CD4-positive, alpha-beta memory T cell (primary cell): ENCODE measurements around the gene GHRL. TPM values are rescaled to one million over a fixed set of nuclear protein-coding genes. Genes with fewer than 3 reads are reported as not detected.
"Not testable (repeated sequence)": the region's sequence is repeated elsewhere in the genome, so short reads cannot be mapped to it uniquely, and the experiment has no call there.

ENCODE experiments used
- CTCF ChIA-PET: fragments of 350-600 bp; sonication (Branson Sonifier 250); formaldehyde crosslinking; loops from one replicate; lab custom pipeline; 2021; ENCODE audit warnings: inconsistent platforms; ENCODE audit not compliant: partially characterized antibody; lab: Charles Lee
- POLR2A ChIA-PET: fragments of 350-600 bp; sonication (Branson Sonifier 250); formaldehyde crosslinking; loops from one replicate; lab custom pipeline; 2021; ENCODE audit not compliant: partially characterized antibody; lab: Charles Lee
- DNase-seq, 5 donors: peaks; one replicate each; pipeline versions ENCODE4 v3.0.0 to v3.0.0-alpha.2; 2020 to 2022; ENCODE audit warnings: mixed read lengths in 1 of 5
- H3K27ac ChIP-seq: one replicate; pipeline ENCODE4 v1.7.0; 2013; ENCODE audit warnings: low read depth, low read length
- H3K27me3 ChIP-seq: 2 replicates; pipeline ENCODE4 v1.7.0; 2013; ENCODE audit warnings: mild to moderate bottlenecking, low read length, moderate library complexity; ENCODE audit not compliant: insufficient read depth
- H3K36me3 ChIP-seq: 2 replicates; pipeline ENCODE4 v1.7.0; 2013; ENCODE audit warnings: mild to moderate bottlenecking, low read length, moderate library complexity; ENCODE audit not compliant: insufficient read depth
- H3K4me1 ChIP-seq: 2 replicates; pipeline ENCODE4 v1.7.0; 2013; ENCODE audit warnings: mild to moderate bottlenecking, low read length, moderate library complexity; ENCODE audit not compliant: insufficient read depth
- H3K4me3 ChIP-seq, 2 donors: one replicate each; pipeline ENCODE4 v1.7.0; 2013; ENCODE audit warnings: low read length in 2 of 2, mild to moderate bottlenecking in 1 of 2
- H3K9me3 ChIP-seq, 2 donors: one replicate each; pipeline ENCODE4 v1.7.0; 2013; ENCODE audit warnings: low read length in 2 of 2, control low read depth in 1 of 2; ENCODE audit not compliant: control insufficient read depth in 1 of 2
- H3K27ac Mint-ChIP-seq, 7 donors: one replicate each; pipeline ENCODE4 v1.8.0; 2020 to 2021; ENCODE audit warnings: mixed read lengths in 7 of 7, mild to moderate bottlenecking in 6 of 7, inconsistent platforms in 3 of 7, moderate library complexity in 3 of 7
- H3K27me3 Mint-ChIP-seq, 2 donors: one replicate each; pipeline ENCODE4 v1.8.0; 2020 to 2021; ENCODE audit warnings: mixed read lengths in 2 of 2
- H3K36me3 Mint-ChIP-seq, 2 donors: one replicate each; pipeline ENCODE4 v1.8.0; 2020 to 2021; ENCODE audit warnings: mixed read lengths in 2 of 2, inconsistent platforms in 1 of 2, mild to moderate bottlenecking in 1 of 2
- H3K4me1 Mint-ChIP-seq, 4 donors: one replicate each; pipeline ENCODE4 v1.8.0; 2020 to 2021; ENCODE audit warnings: mixed read lengths in 4 of 4, mild to moderate bottlenecking in 1 of 4
- H3K4me3 Mint-ChIP-seq, 8 donors: one replicate each; pipeline ENCODE4 v1.8.0; 2020 to 2021; ENCODE audit warnings: mixed read lengths in 8 of 8, mild to moderate bottlenecking in 7 of 8, moderate library complexity in 6 of 8, inconsistent platforms in 3 of 8
- H3K9me3 Mint-ChIP-seq, 8 donors: one replicate each; pipeline ENCODE4 v1.8.0; 2020 to 2021; ENCODE audit warnings: mixed read lengths in 8 of 8, mild to moderate bottlenecking in 5 of 8, inconsistent platforms in 3 of 8, moderate library complexity in 1 of 8
- intact Hi-C: fragments of 100-400 bp; cut with micrococcal nuclease; formaldehyde crosslinking; loops from one replicate; pipeline ENCODE4 v1.15.1; 2023
- polyA plus RNA-seq, 2 donors: library from polyadenylated mRNA; unstranded; fragments of 300-500 nt; fragmentation: Illumina TruSeq; gene quantifications; one replicate each; pipeline ENCODE4 v1.2.3, GENCODE V29; 2021
- total RNA-seq, 2 experiments: library from RNA; stranded (reverse); gene quantifications; one replicate each; pipeline ENCODE4 v1.2.3, GENCODE V29; 2021

GHRL gene
- total and polyA plus RNA-seq, 4 experiments from 2014 or later = 0.75 to 1.1 TPM; not detected in 2

DNA sequence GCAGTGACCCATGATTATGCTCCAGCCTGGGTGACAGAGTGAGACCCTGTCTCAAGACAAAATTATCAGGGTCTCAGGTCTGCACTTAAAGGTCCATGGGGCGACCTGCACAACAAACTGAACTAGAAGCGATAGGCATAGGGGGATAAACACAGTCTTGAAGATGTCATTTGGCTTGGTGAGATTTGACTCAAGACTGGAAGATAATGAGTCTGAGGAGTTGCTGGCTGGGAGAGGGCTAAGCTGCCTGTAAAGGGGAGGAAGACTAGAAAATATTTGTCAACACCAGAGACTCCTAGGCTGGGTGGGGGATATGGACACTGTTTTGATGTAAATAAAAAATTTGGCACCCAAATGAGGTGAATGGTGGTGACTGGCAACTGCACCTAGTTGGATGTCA is 19.8 kb downstream of the GHRL start:
- Mint-ChIP-seq H3K4me3 (peak overlapping the region in 7 of 8 donors; percentile 26 to 71 (median 55)), H3K36me3 (peaks cover 19 to 75% of the 10 kb centered on the region in 2 donors)

GRCh38 chr3:10272476-10272875 is 20.3 kb downstream of the GHRL start:
- H3K9me3 ChIP-seq, H3K9me3 Mint-ChIP-seq, H3K27ac ChIP-seq, H3K27me3 Mint-ChIP-seq, intact Hi-C loops, H3K27me3 ChIP-seq, H3K4me3 ChIP-seq, H3K4me3 Mint-ChIP-seq, DNase-seq: not testable (repeated sequence)
- Histone ChIP-seq H3K36me3 (peaks cover 47% of the 10 kb centered on the region), H3K4me1 (peaks cover 59% of the 10 kb centered on the region)
- ChIA-PET POLR2A (interaction anchor here (0.9 kb wide), 1 partner anchor 9 kb away, joined by 4 read pairs; no protein-coding TSS in a partner anchor), CTCF (interaction anchor here (0.8 to 1.5 kb wide), 2 partner anchors 9 to 49 kb away, joined by 3 to 5 read pairs; no protein-coding TSS in a partner anchor)
- peaks cover 24 to 77% (median 52%) of the 10 kb centered on the region in 4 donors for H3K4me1 Mint-ChIP-seq
- H3K27ac Mint-ChIP-seq = peak overlapping the region in 1 of 7 donors; percentile 79
- H3K36me3 Mint-ChIP-seq = peaks cover 19 to 73% of the 10 kb centered on the region in 2 donors

More for the DNA sequence above, 19.8 kb downstream of the GHRL start:
- Histone ChIP-seq H3K36me3 (peaks cover 51% of the 10 kb centered on the region), H3K27me3 (no peaks in the 10 kb centered on the region), H3K27ac (no peak overlapping the region), H3K9me3 (no peaks in the 10 kb centered on the region), H3K4me3 (no peak overlapping the region), H3K4me1 (peaks cover 54% of the 10 kb centered on the region)
- DNase-seq = no peak
- ChIA-PET POLR2A (interaction anchor here (0.9 to 2.0 kb wide), 2 partner anchors 9 to 10 kb away, joined by 4 to 6 read pairs; no protein-coding TSS in a partner anchor), CTCF (interaction anchor here (1.5 kb wide), 1 partner anchor 10 kb away, joined by 5 read pairs; no protein-coding TSS in a partner anchor)
- H3K9me3 Mint-ChIP-seq = no peaks in the 10 kb centered on the region
- intact Hi-C loops = no loop called here
- peak overlapping the region; percentile 37 to 87 (median 78) for H3K27ac Mint-ChIP-seq
- H3K27me3 Mint-ChIP-seq = no peaks in the 10 kb centered on the region
- H3K4me1 Mint-ChIP-seq = peaks cover 24 to 74% (median 48%) of the 10 kb centered on the region in 4 donors

DNA sequence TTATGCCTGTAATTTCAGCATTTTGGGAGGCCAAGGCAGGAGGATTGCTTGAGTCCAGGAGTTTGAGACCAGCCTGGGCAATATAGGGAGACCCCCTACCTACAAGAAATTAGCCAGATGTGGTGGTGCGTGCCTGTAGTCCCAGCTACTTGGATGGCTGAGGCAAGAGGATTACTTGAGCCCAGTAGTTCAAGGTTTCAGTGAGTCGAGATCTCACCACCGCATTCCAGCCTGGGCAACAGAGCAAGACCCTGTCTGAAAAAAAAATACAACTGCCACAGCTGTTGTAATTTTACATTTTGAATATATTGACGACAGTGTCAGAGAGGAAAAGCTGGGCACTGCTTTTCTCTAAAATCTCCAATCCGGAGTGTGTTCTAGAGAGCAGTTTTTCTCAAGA is 23.3 kb downstream of the GHRL start:
- Histone ChIP-seq H3K4me1 (peaks cover 71% of the 10 kb centered on the region), H3K4me3 (no peak overlapping the region), H3K36me3 (peaks cover 41% of the 10 kb centered on the region), H3K9me3 (no peaks in the 10 kb centered on the region), H3K27ac (no peak overlapping the region), H3K27me3 (no peaks in the 10 kb centered on the region)
- peaks cover 36 to 89% (median 60%) of the 10 kb centered on the region in 4 donors for H3K4me1 Mint-ChIP-seq
- CTCF ChIA-PET = interaction anchor here (2.6 kb wide), 1 partner anchor 14 kb away, joined by 8 read pairs; no protein-coding TSS in a partner anchor
- DNase-seq = no peak
- H3K36me3 Mint-ChIP-seq = peaks cover 37 to 68% of the 10 kb centered on the region in 2 donors
- no peaks in the 10 kb centered on the region for H3K9me3 Mint-ChIP-seq
- no peak overlapping the region for H3K4me3 Mint-ChIP-seq
- no peaks in the 10 kb centered on the region for H3K27me3 Mint-ChIP-seq
- peak overlapping the region in 4 of 7 donors; percentile 3 to 57 (median 38) for H3K27ac Mint-ChIP-seq
- POLR2A ChIA-PET = interaction anchor here (1.3 to 1.8 kb wide), 2 partner anchors 10 to 22 kb away, joined by 4 to 5 read pairs; partner anchors contain the start of gene TATDN2
- intact Hi-C loops = no loop called here

GRCh38 chr3:10268930-10269329 is 23.8 kb downstream of the GHRL start:
- POLR2A ChIA-PET = interaction anchor here (1.1 to 1.8 kb wide), 3 partner anchors 10 to 27 kb away, joined by 3 to 4 read pairs (median 3); no protein-coding TSS in a partner anchor
- Mint-ChIP-seq H3K27ac (peak overlapping the region in 6 of 7 donors; percentile 3 to 57 (median 41)), H3K27me3 (no peaks in the 10 kb centered on the region), H3K4me1 (peaks cover 34 to 89% (median 60%) of the 10 kb centered on the region in 4 donors), H3K9me3 (no peaks in the 10 kb centered on the region), H3K36me3 (peaks cover 41 to 66% of the 10 kb centered on the region in 2 donors), H3K4me3 (no peak overlapping the region)
- Histone ChIP-seq H3K27ac (no peak overlapping the region), H3K4me1 (peaks cover 71% of the 10 kb centered on the region), H3K9me3 (no peaks in the 10 kb centered on the region), H3K4me3 (no peak overlapping the region), H3K36me3 (peaks cover 41% of the 10 kb centered on the region), H3K27me3 (no peaks in the 10 kb centered on the region)
- intact Hi-C loops = no loop called here
- DNase-seq = no peak
- CTCF ChIA-PET = interaction anchor here (2.6 kb wide), 1 partner anchor 14 kb away, joined by 8 read pairs; no protein-coding TSS in a partner anchor

- H3K4me1 Mint-ChIP-seq = peaks cover 36 to 89% (median 60%) of the 10 kb centered on the region in 4 donors
- H3K27ac Mint-ChIP-seq = peak overlapping the region in 3 of 7 donors; percentile 6 to 48 (median 19)
- Histone ChIP-seq H3K36me3 (peaks cover 36% of the 10 kb centered on the region), H3K9me3 (no peaks in the 10 kb centered on the region), H3K4me1 (peaks cover 71% of the 10 kb centered on the region), H3K27me3 (no peaks in the 10 kb centered on the region), H3K4me3 (no peak overlapping the region), H3K27ac (no peak overlapping the region)
- no peaks in the 10 kb centered on the region for H3K27me3 Mint-ChIP-seq
- H3K4me3 Mint-ChIP-seq = no peak overlapping the region
- DNase-seq = no peak
- ChIA-PET POLR2A (interaction anchor here (0.5 to 1.3 kb wide), 3 partner anchors 18 to 26 kb away, joined by 3 read pairs; no protein-coding TSS in a partner anchor), CTCF (no interaction called here)
- H3K9me3 Mint-ChIP-seq = no peaks in the 10 kb centered on the region
- peaks cover 41 to 68% of the 10 kb centered on the region in 2 donors for H3K36me3 Mint-ChIP-seq
- intact Hi-C loops = no loop called here
Observed at GRCh38 chr3:10268116-10268515, 24.6 kb downstream of the GHRL start.

GRCh38 chr3:10266936-10267335 is 25.8 kb downstream of the GHRL start:
- not testable (repeated sequence) for DNase-seq

GRCh38 chr3:10265833-10266232 is 26.9 kb downstream of the GHRL start:
- ChIA-PET POLR2A (no interaction called here), CTCF (interaction anchor here (0.7 to 5.3 kb wide), 6 partner anchors 10 to 320 kb away, joined by 3 to 67 read pairs (median 4); partner anchors contain the start of gene TATDN2)
- H3K4me3 Mint-ChIP-seq = peak overlapping the region in 7 of 8 donors; percentile 38 to 67 (median 57)
- H3K9me3 Mint-ChIP-seq = no peaks in the 10 kb centered on the region
- intact Hi-C loops = no loop called here
- Histone ChIP-seq H3K4me3 (no peak overlapping the region), H3K4me1 (peaks cover 84% of the 10 kb centered on the region), H3K9me3 (no peaks in the 10 kb centered on the region), H3K27ac (peak overlapping the region; percentile 2), H3K27me3 (no peaks in the 10 kb centered on the region), H3K36me3 (peaks cover 40% of the 10 kb centered on the region)
- peak overlapping the region in 6 of 7 donors; percentile 19 to 86 (median 80) for H3K27ac Mint-ChIP-seq
- peaks cover 51 to 71% of the 10 kb centered on the region in 2 donors for H3K36me3 Mint-ChIP-seq
- H3K4me1 Mint-ChIP-seq = peaks cover 45 to 94% (median 68%) of the 10 kb centered on the region in 4 donors
- no peak for DNase-seq
- no peaks in the 10 kb centered on the region for H3K27me3 Mint-ChIP-seq

More at GRCh38 chr3:10266936-10267335, 25.8 kb downstream of the GHRL start:
- H3K36me3 ChIP-seq = peaks cover 36% of the 10 kb centered on the region
- H3K4me3 ChIP-seq, H3K27ac ChIP-seq, POLR2A ChIA-PET, H3K27me3 ChIP-seq, H3K27me3 Mint-ChIP-seq, CTCF ChIA-PET, intact Hi-C loops, H3K9me3 ChIP-seq, H3K9me3 Mint-ChIP-seq: not testable (repeated sequence)
- H3K27ac Mint-ChIP-seq = peak overlapping the region in 3 of 7 donors; percentile 5 to 77 (median 19)
- peaks cover 78% of the 10 kb centered on the region for H3K4me1 ChIP-seq
- peaks cover 37 to 94% (median 62%) of the 10 kb centered on the region in 4 donors for H3K4me1 Mint-ChIP-seq
- H3K36me3 Mint-ChIP-seq = peaks cover 42 to 69% of the 10 kb centered on the region in 2 donors
- H3K4me3 Mint-ChIP-seq = peak overlapping the region in 5 of 8 donors; percentile 1 to 75 (median 32)
